ENCODE measurements around the gene STN1.

DNA sequence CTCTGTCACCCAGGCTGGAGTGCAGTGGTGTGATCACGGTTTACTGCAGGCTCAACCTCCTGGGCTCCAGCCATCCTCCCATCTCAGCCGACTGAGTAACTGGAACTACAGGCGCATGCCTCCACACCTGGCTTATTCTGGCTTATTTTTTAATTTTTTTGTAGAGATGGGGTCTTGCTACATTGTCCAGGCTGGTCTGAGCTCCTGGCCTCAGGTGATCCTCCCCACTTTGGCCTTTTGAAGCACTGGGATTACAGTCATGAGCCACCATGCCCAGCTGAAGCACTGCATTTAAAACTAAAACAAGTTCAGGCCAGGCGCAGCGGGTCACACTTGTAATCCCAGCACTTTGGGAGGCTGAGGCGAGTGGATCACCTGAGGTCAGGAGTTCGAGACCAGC lies 70.6 kb downstream of the STN1 start:
- TF ChIP-seq, protein P1, sequence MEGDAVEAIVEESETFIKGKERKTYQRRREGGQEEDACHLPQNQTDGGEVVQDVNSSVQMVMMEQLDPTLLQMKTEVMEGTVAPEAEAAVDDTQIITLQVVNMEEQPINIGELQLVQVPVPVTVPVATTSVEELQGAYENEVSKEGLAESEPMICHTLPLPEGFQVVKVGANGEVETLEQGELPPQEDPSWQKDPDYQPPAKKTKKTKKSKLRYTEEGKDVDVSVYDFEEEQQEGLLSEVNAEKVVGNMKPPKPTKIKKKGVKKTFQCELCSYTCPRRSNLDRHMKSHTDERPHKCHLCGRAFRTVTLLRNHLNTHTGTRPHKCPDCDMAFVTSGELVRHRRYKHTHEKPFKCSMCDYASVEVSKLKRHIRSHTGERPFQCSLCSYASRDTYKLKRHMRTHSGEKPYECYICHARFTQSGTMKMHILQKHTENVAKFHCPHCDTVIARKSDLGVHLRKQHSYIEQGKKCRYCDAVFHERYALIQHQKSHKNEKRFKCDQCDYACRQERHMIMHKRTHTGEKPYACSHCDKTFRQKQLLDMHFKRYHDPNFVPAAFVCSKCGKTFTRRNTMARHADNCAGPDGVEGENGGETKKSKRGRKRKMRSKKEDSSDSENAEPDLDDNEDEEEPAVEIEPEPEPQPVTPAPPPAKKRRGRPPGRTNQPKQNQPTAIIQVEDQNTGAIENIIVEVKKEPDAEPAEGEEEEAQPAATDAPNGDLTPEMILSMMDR (conservative IDR thresholded peaks at IDR 0.05): no peak
- no peak for TF ChIP-seq ZFX (IDR thresholded peaks at IDR 0.05)

Measured in C4-2B (cell line).